ENCODE data around the gene PDE5A.
"Not testable (repeated sequence)": the region's sequence is repeated elsewhere in the genome, so short reads cannot be mapped to it uniquely, and the experiment has no call there.

The PDE5A gene

GRCh38 chr4:119478446-119479179 lies 150.0 kb downstream of the PDE5A start:
- DNase-seq (ENCODE audit: low read depth in 2 of 2, low spot score in 1 of 2): no peak

GRCh38 chr4:119477412-119478053 lies 151.1 kb downstream of the PDE5A start:
- DNase-seq (ENCODE audit: low read depth in 2 of 2, low spot score in 1 of 2): no peak

GRCh38 chr4:119471259-119471658 lies 157.3 kb downstream of the PDE5A start:
- DNase-seq (ENCODE audit: low read depth in 2 of 2, low spot score in 1 of 2): no peak

- not testable (repeated sequence) for DNase-seq (ENCODE audit: low read depth in 2 of 2, low spot score in 1 of 2)
Observed at GRCh38 chr4:119470737-119471063, 157.9 kb downstream of the PDE5A start.

GRCh38 chr4:119470021-119470736 lies 158.4 kb downstream of the PDE5A start:
- not testable (repeated sequence) for DNase-seq (ENCODE audit: low read depth in 2 of 2, low spot score in 1 of 2)

GRCh38 chr4:119469039-119469438 lies 159.6 kb downstream of the PDE5A start:
- DNase-seq (ENCODE audit: low read depth in 2 of 2, low spot score in 1 of 2): not testable (repeated sequence)

- peak in 1 of 2 donors; percentile 7 for DNase-seq (ENCODE audit: low read depth in 2 of 2, low spot score in 1 of 2)
Observed at GRCh38 chr4:119462733-119463132, 165.9 kb downstream of the PDE5A start.

GRCh38 chr4:119455734-119456133 lies 172.9 kb downstream of the PDE5A start:
- not testable (repeated sequence) for DNase-seq (ENCODE audit: low read depth in 2 of 2, low spot score in 1 of 2)

GRCh38 chr4:119454491-119455270 lies 173.9 kb downstream of the PDE5A start:
- peak; percentile 91 to 92 for DNase-seq (ENCODE audit: low read depth in 2 of 2, low spot score in 1 of 2)

GRCh38 chr4:119454151-119454490 lies 174.5 kb downstream of the PDE5A start:
- not testable (repeated sequence) for DNase-seq (ENCODE audit: low read depth in 2 of 2, low spot score in 1 of 2)

GRCh38 chr4:119453286-119453685 lies 175.3 kb downstream of the PDE5A start:
- not testable (repeated sequence) for DNase-seq (ENCODE audit: low read depth in 2 of 2, low spot score in 1 of 2)

- not testable (repeated sequence) for DNase-seq (ENCODE audit: low read depth in 2 of 2, low spot score in 1 of 2)
Observed at GRCh38 chr4:119449851-119450250, 178.8 kb downstream of the PDE5A start.
